K562 (cell line): ENCODE results near the gene ZNF276. TPM values are rescaled to one million over a fixed set of nuclear protein-coding genes. Genes with fewer than 3 reads are reported as not detected.

Experiments used
- CGGBP1 ChIP-seq: fragments of 250-450 bp; sonication (Bioruptor Pico); IDR thresholded peaks from 2 replicates; pipeline ENCODE4 v1.9.0; 2021; ENCODE audit warnings: mild to moderate bottlenecking
- E2F1 ChIP-seq: sonication (generic); formaldehyde crosslinking; IDR thresholded peaks from 2 replicates; pipeline ENCODE4 v1.8.1; 2023; ENCODE audit warnings: mild to moderate bottlenecking, missing genetic modification reagents, moderate library complexity
- E2F8 ChIP-seq: fragments of 450-650 bp; IDR thresholded peaks from 2 replicates; pipeline ENCODE4 v1.7.1; 2018; ENCODE audit warnings: mild to moderate bottlenecking, low read depth; ENCODE audit not compliant: partially characterized antibody
- HINFP ChIP-seq: fragments of 450-650 bp; conservative IDR thresholded peaks from 2 replicates; pipeline ENCODE4 v1.6.1; 2016; ENCODE audit warnings: missing genetic modification characterization, low read depth, mild to moderate bottlenecking, control low read depth, missing compliant biosample characterization
- KDM4B ChIP-seq, 2 experiments: fragments of 450-650 bp in 1 of 2; sonication (generic) in 1 of 2; IDR thresholded peaks; 2 replicates each; pipeline ENCODE4 v1.6.1; 2016 to 2017; ENCODE audit warnings: borderline replicate concordance in 2 of 2, antibody characterized with exemption in 1 of 2, low read depth in 1 of 2, mild to moderate bottlenecking in 1 of 2
- MYC ChIP-seq, 2 experiments: fragments of 250-450 bp in 1 of 2; sonication (Bioruptor Pico) in 1 of 2; IDR thresholded peaks; 2 replicates each; pipeline versions ENCODE4 v1.5.1 to v1.6.1; 2012 to 2021; ENCODE audit warnings: low read depth in 2 of 2, borderline replicate concordance in 1 of 2, improper control_type of control experiment in 1 of 2, low read length in 1 of 2, mild to moderate bottlenecking in 1 of 2, moderate library complexity in 1 of 2
- NCOA6 ChIP-seq: fragments of 450-650 bp; IDR thresholded peaks from 2 replicates; pipeline ENCODE4 v1.6.1; 2017; ENCODE audit warnings: mild to moderate bottlenecking
- NR3C1 ChIP-seq: sonication (generic); formaldehyde crosslinking; IDR thresholded peaks from 2 replicates; pipeline ENCODE4 v1.8.1; 2022; ENCODE audit warnings: missing genetic modification reagents
- NUFIP1 ChIP-seq: fragments of 450-650 bp; IDR thresholded peaks from 2 replicates; pipeline ENCODE4 v1.6.1; 2018; ENCODE audit not compliant: partially characterized antibody
- YY1 ChIP-seq, 3 experiments: IDR thresholded peaks; 2 replicates each; pipeline ENCODE4 v1.6.1; 2011; ENCODE audit warnings: low read length in 2 of 3, mild to moderate bottlenecking in 2 of 3, moderate library complexity in 2 of 3, borderline replicate concordance in 1 of 3, control low read depth in 1 of 3, low read depth in 1 of 3; ENCODE audit not compliant: insufficient read depth in 3 of 3, insufficient replicate concordance in 2 of 3, control insufficient read depth in 1 of 3, insufficient read length in 1 of 3; ENCODE audit errors: extremely low read depth in 1 of 3
- polyA plus RNA-seq, 8 experiments: library from polyadenylated mRNA; depleted of rRNA in 4 of 8; stranded (reverse) in 5 of 8; unstranded in 3 of 8; fragments of >200 nt; fragmentation: Nextera tagmentation in 2 of 8; fragmentation: Illumina TruSeq in 1 of 8; extraction: Ambion mirVana in 2 of 8; extraction: Trizol in 1 of 8; gene quantifications; 2 replicates each; pipeline versions ENCODE4 v1.2.1 to v1.2.3, GENCODE V29; 2011 to 2014; ENCODE audit warnings: inconsistent platforms in 1 of 8, missing spikeins in 1 of 8
- total RNA-seq, 7 experiments: library from RNA; depleted of rRNA in 6 of 7; stranded (reverse); fragments of >200 nt in 6 of 7; fragmentation: Illumina TruSeq in 2 of 7; extraction: Trizol in 2 of 7; gene quantifications; 2 replicates each; pipeline versions ENCODE4 v1.2.1 to v1.2.3, GENCODE V29; 2011 to 2021; ENCODE audit warnings: low replicate concordance in 1 of 7
- TF ChIP-seq, protein P1 (sequence below): sonication (generic); formaldehyde crosslinking; IDR thresholded peaks from 2 replicates; pipeline ENCODE4 v1.8.0; 2022; ENCODE audit warnings: missing genetic modification reagents, mild to moderate bottlenecking, borderline replicate concordance

ZNF276 gene
- total and polyA plus RNA-seq, 9 of the 15 experiments (the other 6 are each of a cell fraction or from before 2014, with no cell fraction given) = 0.49 to 43.9 (median 15.8) TPM

DNA sequence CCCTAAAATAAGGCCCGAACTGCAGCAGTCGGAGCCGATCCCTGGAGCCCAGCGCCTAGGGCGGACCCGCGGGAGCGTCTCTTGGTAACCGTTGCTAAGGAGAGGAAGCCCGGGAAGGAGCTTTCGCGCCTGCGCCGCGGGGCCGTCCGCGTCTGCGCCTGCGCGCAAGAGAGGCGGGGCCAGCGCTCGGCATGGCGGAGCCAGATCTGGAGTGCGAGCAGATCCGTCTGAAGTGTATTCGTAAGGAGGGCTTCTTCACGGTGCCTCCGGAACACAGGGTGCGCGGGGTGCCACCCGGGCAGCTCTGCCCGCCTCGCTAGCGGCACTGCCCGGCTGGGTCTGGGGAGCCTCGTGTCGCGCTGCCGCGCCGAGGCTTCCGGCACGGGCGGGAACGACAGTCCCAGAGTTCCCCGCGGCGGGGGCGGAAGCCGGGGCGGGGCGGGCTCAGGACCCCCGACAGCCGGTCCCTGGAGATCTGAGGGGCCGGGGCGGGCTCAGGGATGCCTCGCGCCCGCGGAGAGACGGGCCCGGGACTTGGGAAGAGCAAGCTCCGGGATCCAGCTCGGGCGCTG is 34.7 kb upstream of the ZNF276 start, which contains the start of gene CDK10 (continued):
- no peak for TF ChIP-seq E2F8
- TF ChIP-seq NR3C1 (CRISPR knock-in tag) = 0 out of 2 replicates have a peak, but pooled peaks have one; percentile 15
- TF ChIP-seq, protein P1, sequence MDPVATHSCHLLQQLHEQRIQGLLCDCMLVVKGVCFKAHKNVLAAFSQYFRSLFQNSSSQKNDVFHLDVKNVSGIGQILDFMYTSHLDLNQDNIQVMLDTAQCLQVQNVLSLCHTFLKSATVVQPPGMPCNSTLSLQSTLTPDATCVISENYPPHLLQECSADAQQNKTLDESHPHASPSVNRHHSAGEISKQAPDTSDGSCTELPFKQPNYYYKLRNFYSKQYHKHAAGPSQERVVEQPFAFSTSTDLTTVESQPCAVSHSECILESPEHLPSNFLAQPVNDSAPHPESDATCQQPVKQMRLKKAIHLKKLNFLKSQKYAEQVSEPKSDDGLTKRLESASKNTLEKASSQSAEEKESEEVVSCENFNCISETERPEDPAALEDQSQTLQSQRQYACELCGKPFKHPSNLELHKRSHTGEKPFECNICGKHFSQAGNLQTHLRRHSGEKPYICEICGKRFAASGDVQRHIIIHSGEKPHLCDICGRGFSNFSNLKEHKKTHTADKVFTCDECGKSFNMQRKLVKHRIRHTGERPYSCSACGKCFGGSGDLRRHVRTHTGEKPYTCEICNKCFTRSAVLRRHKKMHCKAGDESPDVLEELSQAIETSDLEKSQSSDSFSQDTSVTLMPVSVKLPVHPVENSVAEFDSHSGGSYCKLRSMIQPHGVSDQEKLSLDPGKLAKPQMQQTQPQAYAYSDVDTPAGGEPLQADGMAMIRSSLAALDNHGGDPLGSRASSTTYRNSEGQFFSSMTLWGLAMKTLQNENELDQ (CRISPR knock-in tag) = no peak
- TF ChIP-seq NCOA6 = no peak
- no peak for TF ChIP-seq CGGBP1 (CRISPR knock-in tag)
- TF ChIP-seq NUFIP1 = no peak
- TF ChIP-seq HINFP (tag) = peak; percentile 62; the same call in 1 of the 2 replicates
- no peak; a peak in 1 of 4 replicates for TF ChIP-seq KDM4B (IDR thresholded peaks at IDR 0.05; ENCODE audit: borderline replicate concordance in 2 of 2, low read depth in 1 of 2)
- peak; percentile 92 for TF ChIP-seq E2F1 (CRISPR knock-in tag)
- peak; percentile 98 for TF ChIP-seq MYC (IDR thresholded peaks at IDR 0.05; ENCODE audit: low read depth, low read length)
- TF ChIP-seq MYC (CRISPR knock-in tag; IDR thresholded peaks at IDR 0.05; ENCODE audit: borderline replicate concordance, low read depth) = peak; percentile 31; the same call in 1 of the 2 replicates
- TF ChIP-seq YY1 (IDR thresholded peaks at IDR 0.05; ENCODE audit: borderline replicate concordance in 1 of 3, control insufficient read depth in 1 of 3, extremely low read depth in 1 of 3, insufficient read depth in 3 of 3, insufficient read length in 1 of 3, insufficient replicate concordance in 2 of 3, low read depth in 1 of 3, low read length in 2 of 3) = peak; percentile 46 to 85 (median 78)
